GM21737 (cell line): ENCODE results near the gene RRAGA.
"Not testable (repeated sequence)": the region's sequence is repeated elsewhere in the genome, so short reads cannot be mapped to it uniquely, and the experiment has no call there.

Source experiments
- ATAC-seq: cut with Tn5 transposase; IDR thresholded peaks from one replicate; pipeline ENCODE4 v1.9.1; 2021; ENCODE audit warnings: mild to moderate bottlenecking, moderate library complexity; ENCODE audit not compliant: unreplicated experiment

Gene RRAGA

DNA sequence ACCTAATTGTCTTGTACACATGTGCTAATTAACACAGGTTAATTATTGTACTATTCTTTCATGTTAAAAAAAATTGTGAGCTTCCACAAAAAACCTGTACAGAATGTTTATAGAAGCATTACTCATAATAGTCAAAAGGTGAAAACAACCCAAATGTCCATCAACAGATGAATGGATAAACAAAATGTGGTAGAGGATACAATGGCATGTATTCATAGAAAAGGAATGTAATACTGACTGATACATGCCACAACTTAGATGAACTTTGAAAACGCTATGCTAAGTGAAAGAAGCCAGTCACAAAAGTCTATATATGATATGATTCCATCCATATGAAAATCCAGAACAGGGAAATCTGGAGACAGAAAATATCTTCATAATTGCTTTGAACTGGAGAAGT, 25.6 kb downstream of the RRAGA start:
- no peak for ATAC-seq

DNA sequence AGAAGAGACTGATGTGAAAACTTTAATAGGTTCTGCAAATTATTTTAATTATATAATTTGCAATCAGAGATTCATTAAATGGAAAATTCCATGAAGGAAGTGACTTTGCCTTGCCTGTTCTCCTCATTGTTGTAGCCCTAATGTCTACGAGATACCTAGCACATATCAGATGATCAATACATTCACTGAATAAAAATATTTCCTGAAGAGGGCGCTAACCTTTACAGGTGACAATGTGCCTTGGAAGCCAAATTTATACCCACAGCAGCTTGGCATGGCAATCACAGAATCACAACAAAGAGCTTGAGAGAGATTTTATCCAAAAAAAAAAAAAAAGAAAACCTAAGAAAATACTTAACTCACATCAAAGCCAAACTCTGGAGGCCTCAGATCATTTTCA, 36.1 kb downstream of the RRAGA start:
- no peak for ATAC-seq

DNA sequence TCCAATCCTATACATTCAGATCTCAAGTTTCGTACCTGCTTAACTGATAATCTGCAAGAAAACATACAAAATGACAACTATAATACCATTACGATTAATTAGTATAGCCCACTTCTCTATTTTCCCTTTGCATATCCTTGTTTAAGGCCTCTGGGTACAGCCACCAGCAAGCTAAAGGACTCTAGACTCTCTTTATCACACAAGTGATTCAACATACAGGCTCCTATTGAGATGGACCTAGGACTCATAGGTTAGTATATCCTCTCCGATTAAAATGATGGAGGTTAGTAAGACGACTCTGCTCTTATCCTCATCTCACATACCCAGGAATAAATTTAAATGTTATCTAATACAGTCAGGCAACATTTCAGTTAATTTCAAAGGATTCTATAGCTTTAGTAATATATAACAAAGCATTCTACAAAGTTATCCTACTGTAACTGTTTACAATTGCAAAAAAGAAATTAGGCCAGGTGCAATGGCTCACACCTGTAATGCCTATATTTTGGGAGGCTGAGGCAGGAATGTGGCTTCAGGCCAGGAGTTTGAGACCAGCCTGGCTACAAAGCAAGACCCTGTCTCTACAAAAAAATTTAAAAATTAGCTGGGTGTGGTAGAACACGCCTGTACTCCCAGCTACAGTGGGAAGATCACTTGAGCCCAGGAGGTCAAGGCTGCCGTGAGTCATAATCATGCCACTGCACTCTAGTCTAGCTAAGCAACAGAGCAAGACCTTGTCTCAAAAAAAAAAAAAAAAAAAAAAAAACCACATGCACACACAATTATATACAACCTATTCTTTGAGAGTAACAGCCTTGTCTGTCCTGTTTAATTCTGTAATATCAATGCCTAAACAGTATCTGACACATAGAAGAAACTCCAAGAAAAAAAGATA, 38.1 kb downstream of the RRAGA start:
- ATAC-seq: no peak

DNA sequence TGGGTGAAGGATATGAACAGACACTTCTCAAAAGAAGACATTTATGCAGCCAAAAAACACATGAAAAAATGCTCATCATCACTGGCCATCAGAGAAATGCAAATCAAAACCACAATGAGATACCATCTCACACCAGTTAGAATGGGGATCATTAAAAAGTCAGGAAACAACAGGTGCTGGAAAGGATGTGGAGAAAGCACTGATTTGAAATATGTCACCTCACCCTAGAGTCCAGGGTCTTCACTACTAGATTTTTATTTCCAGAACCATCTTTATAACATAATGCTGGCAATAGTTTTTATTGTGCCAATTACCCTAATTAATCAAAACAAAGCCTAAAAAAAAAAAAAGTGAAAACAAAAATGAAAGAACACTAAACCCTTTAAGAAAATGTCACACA, 48.2 kb downstream of the RRAGA start:
- ATAC-seq: not testable (repeated sequence)
